KG1 (cell line): ENCODE measurements around the gene BMP5.

Experiments used
- DNase-seq: peaks from one replicate; lab custom pipeline; 2025; lab: John Stamatoyannopoulos, UW

The BMP5 gene

DNA sequence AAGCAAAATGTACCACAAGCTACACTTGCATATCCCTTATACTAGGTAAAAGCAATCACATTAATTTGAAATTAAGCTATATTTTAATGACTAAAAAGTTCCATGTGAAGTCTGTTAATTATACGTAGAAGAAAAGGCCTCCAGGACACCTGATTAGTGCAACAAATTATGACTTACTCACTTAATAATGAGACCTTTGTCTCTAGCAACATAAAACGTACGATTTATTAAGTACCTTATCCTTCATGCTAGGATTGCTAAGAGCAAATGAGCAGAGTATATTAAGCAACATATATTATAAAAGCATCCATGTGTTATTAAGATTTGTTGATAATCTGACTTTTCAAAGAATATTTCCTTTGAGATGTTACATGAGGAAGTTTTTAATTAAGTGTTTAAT, 2.5 kb downstream of the BMP5 start:
- no peak for DNase-seq

DNA sequence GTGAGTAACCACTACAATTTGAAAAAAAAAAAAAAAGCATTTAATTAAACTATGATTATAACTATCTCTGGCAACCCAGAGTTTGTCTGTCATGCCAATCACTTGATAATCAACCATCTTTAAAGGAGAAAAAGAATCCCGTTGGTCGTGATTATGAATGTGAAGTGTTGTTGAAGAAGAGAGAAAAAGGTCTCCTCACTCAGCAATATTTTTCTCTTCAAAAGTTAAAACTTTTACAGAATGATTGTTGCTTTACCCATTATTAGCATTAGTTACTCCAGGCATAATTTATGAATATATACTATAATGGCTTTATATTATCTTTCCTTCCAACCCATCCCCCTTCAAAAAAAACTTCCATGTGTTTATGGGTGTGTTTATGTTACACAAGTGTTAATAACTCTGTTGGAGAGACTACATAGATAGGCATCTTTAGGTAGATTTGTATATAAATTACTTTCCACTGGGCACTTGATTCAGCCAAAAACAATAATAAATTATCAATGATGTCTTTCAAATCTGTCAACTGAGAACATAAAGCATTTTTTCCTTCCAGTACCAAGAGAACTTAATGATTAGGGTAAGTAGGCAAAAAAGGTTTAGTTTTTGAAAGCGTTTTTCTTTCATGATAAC, 5.1 kb downstream of the BMP5 start:
- no peak for DNase-seq

DNA sequence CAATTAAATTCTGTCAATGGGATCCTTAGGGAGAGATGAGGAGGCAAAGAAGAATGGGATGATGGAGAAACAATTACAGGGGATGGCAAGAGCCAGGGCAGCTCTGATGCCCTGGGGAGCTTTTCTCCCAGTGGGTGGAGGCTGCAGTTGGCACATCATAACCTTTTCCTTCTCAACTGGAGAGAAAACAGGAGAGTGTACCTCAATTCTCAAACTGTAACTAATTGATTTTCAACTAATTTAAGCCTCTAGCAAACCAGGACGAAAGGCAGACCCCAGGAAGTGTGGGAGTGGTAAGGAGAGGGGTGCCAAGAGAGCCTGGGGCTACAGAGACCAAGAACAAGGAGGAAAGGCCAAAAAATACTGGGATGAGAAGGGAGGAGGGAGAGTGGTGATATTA, 5.7 kb downstream of the BMP5 start:
- DNase-seq: no peak

DNA sequence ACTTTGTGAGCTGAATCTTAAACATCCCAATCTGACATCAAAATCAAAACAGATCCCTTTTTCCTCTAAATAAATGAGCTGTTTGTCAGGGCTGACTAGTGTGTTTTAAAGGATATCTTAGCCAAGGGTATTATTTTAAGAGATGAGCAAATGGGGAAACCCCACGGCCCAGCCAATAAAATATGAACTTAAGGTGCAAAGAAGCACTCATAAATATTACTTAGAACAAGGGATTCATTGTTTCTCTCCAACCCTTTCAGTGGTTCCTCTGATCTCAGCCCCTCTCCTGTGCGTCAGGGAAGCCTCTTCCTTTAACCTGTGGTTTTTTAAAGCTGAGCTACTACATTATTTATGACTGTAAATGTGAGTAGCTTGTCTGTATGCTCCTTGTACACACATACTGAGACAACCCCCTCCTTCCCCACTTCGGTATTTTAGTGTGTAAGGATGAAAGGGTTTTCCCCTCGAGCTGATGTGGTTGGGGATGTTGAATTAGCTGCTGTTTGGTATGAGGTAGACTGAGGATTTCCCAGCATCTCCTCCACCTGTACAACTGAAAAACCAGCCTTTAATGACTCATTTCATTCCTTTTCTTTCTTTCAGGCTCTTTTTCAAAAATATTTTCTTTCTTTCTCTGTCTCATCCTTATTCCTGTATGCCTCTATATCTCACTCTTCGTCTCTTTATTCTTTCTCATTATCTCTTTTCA, 6.5 kb downstream of the BMP5 start:
- no peak for DNase-seq

DNA sequence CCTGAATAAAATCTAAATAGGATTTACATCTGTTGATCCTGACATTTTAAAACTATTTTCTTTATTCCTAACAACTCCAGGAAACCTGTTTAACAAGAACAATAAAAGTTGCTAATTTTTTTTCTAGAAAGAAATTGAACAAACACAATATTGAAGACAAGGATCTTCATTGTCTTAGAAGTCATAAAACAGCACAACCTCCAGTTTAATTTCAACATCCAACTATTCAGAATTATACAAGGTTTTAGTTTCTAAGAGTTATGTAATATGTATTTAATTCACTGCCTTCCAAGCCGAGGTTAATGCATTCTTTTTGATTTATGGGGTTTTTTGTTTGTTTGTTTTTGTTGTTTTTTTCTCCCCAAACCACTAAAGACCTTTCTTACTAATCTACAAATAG, 7.2 kb downstream of the BMP5 start:
- no peak for DNase-seq

DNA sequence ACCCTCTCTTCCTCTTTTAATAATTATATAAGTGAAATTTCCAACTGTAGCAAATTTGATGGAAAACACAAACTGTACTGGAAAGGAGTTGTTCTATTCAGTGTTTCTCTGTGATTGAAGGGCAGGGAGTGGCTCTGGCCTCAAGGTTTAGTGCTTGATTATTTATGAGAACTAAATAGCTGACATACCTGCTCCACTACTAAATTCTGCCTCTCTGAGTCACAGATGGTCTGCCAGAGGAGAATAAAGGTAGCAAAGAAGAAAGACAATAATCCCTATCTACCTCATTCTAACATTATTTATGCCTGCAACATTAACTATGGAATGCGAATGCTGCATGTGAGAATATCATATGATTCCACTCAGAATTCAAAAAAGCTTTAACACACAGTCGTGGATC, 9.3 kb downstream of the BMP5 start:
- no peak for DNase-seq

DNA sequence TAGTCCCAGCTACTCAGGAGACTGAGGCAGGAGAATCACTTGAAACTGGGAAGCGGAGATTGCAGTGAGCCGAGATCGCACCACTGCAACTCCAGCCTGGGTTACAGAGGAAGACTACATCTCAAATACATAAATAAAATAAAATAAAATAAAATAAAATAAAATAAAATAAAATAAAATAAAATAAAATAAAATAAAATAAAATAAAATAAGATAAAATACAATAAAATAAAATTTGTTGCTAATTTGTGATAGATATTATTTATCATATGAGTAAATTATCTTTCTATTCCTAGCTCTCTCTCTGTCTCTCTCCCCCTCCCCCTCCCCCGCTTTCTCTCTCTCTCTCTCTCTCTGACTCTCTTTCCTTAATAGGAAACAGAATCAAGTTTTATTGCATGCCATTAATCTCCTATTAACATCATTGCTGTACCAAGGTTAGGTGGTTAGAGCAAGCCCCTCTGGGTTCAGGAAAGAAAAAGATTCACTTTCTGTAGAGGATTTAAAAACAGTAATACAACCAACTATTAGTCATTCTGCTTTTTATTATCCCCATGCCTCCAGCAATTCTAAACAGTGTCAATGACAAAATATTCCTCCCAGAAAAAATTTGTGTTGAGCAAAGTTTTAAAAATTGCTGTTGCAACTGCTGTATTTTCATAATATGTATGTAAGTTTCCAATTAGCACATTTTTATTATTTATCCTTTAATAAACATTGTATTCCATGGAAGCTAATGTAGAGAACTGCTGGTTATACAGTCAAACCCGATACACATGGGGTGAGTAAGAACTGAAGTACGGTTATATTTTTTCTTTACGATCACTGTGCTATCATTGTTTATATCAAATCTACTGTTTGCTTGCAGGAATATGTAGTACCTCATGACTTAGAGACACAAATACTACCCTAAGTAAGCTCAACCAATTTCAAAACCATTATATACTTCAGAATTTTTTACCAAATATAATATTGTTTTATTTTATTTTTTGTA, 22.1 kb downstream of the BMP5 start:
- no peak for DNase-seq

DNA sequence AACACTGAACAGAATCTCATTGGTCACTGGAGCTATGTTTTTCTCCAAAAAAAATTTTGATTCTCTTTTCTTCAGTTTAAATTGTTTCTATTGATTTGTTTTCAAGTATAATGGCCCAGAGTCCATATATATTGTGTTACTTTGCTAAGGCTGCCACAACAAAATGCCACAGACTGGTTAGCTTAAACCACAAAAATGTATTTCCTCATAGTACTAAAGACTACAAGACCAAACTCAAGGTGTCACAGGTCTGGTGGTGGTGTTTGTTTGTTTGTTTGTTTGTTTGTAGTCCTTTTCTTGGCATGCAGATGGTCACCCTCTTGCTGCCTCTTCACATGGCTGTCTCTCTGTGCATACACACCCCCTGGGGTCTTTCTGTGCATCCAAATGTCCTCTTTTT, 34.0 kb downstream of the BMP5 start:
- no peak for DNase-seq

DNA sequence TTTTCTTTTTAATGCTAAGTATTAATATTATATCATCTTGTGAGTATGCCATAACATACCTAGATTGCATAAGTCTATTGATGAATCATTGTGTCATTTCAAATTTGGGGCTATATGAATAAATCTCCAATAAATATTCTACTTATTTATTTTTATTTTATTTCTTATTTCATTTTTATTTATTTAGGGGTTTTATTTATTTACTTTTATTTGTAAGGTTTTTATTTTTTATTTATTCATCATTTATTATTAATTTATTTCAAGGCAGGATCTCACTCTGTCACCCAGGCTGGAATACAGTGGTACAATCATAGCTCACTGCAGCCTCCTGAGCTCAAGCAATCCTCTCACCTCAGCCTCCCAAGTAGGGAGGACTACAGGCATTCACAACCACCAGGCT, 36.3 kb downstream of the BMP5 start:
- DNase-seq: no peak

DNA sequence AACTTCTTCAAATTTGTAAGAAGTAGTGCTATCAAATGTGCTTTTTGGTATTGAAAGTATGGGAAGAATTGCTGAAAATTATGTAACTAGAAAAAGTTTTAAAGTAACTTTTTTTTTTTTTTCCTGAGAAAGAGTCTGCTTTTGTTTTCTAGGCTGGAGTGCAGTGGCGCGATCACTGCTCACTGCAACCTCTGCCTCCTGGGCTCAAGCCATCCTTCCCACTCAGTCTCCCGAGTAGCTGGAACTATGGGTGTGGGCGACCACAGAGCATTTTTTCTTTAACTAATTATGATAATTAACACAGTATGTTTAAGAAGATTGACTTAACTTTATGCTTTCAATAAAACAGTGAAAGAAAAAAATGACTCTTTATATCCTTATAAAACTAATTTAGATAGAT, 38.4 kb downstream of the BMP5 start:
- no peak for DNase-seq

DNA sequence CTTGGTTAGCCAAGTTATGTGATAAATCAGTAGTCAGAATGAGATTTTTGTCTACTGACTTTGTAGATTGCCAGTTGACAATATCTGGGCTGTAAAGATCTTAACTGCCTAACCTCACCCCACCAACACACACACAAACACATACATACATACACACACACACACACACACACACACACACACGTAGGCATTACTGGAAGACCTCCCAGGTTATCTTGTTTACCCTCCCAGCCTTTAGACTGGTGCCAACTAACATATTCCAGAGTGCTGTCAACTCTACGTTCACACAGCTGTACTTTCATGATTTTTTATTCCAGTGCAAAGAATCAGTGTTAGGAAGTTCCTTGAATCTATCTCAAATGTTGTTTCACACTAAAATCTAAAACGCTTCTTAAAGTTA, 38.9 kb downstream of the BMP5 start:
- DNase-seq: no peak

DNA sequence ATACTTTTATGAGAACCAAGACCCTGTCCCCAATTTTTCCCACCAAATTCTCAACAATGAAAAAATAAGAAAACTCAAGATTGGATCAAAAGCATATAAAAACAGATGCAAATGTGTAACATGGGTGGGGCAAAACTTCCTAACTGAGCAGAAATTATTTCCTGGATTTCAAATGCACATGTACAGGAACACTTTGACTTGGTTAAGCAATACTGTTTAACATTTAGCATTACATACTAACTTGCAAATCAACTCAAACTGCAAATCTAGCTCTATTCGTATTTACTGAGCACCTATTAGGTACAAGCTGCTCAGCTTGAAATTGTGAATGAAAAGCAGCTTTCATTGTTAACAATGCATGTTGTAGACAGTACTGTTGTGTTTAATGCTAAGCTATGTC, 40.2 kb downstream of the BMP5 start:
- no peak for DNase-seq

DNA sequence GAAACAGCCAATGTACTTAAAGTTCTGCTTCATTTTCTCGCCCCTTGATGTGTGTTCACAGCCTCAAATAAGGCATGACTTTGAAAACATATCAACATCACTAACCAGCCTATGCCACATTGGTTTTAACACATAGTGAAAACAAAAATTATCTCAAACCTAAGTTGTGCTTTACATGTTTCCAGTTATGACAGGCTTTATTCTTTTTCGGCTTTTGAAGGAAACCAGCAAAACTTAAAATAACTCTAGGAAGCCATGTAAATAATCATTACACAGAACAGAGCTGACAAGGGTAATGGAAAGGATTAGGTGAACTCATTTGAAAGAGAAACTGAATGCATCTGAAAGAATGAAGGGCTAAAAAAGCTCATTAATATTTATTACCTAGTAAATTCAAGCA, 42.1 kb downstream of the BMP5 start:
- DNase-seq: no peak

DNA sequence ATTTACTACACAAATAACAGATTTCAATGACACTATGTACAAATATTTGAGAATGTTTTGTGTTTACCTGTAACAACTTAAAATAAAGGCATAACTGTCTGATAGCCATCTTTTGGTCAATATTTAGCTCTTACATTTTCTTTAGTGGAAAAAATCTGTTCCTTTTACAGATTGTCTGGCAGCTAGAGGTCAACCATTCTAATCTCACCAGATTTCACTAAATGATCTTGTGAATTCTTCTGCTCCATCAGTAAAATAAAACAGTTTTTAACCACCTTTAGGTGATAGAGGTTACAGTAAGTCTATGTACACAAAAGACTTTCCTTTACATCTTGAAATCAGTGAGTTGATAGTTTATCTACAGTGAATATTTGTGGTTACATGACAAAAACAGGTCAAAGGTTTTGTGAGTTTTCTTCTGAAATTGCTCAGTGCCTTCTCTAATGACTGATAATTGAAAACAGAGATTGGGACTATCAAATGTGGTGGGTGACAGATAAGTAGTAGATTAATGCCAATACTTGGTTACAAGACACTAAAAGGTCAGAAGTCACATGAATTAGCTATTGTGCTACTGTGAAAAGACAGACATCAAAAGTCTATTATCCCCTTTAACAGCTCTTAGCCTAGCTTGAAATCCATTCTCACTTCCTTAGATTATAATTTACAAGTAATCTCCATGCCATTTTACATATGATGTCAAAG, 47.4 kb downstream of the BMP5 start:
- no peak for DNase-seq

DNA sequence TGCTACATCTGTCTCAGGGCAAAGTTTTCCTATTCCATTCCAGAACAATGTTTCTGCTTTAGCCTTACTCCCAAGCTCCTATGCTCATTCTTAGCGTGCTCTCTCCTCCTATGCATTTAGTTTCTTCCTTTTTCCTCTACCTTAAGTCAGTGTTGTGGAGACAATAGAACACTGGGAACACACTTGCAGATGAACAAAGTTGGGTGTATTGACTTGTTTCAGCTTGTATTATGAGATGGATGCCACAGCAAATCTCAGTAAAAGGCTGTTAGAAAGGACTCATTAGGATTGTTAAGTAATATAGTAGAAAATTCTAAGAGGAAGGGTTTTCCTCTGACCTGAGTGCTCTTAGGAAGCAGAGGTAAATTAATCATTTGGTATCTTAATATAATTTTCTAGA, 48.4 kb downstream of the BMP5 start:
- no peak for DNase-seq

DNA sequence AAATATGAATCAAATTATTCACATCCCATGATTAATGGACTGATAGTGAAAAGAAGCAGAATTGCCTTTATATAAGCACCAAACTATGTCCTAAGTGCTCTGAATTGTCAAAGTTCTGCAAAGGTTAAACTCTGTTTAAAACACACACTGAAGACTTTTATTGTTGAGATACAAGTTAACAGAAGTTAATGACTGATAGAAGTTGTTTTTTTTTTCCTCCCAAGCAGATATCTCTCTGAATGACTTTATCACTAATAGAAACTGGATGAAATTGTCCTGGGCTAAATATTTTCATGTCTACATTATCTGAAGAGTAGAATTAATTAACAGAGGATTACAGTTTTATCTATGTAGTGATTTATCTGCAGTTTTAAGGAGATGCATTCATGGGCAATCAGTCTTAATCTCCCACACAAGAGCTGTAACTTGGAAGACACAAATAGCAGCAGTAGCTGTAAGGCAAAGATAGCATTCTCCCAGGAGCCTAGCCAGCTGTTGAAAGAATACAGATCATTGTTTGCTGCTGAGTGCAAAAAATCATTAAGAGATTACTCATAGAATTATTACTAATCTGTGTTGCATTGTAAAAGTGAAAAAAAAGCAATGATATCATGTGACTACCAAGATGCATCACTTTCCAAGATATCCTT, 49.9 kb downstream of the BMP5 start:
- no peak for DNase-seq

DNA sequence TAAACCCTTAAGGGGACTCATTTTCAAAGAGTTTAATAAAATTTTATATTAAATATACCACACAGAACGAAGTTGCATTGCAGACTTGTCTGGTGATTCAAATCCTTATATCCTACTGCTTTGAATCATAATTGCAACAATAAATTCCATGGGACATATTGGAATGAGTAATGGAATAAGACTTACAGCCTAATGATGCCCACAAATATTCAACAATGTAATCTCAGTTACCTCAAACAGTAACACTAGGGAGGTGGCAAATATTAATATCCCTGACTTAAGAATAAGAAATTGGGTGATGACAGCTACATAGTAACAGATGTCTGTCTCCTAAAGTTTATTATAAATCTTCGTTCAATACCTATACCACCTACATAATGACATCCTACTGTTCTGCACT, 52.6 kb downstream of the BMP5 start:
- no peak for DNase-seq

DNA sequence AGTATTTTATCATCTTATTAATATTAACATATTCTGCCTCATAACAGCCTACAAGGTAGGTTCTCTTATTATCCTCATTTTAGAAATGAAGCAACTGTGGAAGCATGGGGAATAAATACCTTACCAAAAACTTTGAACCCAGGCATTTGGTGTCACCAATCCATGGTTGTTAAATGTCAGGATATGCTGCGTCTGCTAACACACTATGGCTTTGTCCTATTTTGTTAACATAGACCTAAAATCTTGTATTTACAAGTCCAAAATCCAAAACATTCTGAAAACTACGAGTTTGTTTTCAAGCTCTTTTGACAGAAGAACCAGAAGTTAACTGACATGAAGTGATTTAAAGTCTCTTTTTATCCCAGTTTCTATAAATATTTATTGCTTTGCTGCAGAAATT, 53.4 kb downstream of the BMP5 start:
- no peak for DNase-seq

DNA sequence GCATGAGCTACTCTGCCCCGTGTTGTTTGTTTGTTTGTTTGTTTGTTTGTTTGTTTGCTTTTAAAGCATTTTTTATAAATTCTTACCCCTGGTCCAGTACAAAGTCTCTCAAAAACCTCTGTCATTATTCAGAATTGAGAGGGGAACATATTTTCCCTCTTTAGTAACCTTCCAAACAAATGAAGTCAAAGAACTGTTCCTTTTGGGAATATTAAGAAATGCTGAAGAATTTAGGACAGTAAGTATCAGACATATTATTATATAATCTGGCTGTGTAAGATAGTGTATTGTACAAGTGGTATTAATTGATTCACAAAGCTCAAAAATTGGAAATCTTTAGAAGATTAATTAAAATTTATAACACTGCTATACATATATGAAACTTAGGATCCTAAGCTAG, 54.7 kb downstream of the BMP5 start:
- DNase-seq: no peak

DNA sequence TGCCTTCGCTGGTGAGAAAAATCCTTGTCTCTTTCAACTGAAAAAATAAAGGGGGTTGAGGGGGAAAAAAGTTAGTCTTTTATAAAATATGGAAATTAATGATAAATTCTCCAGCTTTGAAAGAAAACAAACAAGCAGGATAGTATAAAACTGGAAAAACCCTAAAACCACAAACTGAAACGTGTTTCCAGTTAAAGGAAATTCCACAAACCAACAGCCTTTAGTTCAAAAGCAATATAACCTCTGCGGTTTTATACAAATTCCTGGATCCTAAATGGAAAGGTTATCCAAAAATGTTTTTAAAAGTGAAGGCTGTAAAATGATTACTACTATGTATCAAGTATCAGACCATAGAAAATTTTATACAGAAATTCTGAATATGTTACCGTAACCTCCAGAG, 55.6 kb downstream of the BMP5 start:
- no peak for DNase-seq

DNA sequence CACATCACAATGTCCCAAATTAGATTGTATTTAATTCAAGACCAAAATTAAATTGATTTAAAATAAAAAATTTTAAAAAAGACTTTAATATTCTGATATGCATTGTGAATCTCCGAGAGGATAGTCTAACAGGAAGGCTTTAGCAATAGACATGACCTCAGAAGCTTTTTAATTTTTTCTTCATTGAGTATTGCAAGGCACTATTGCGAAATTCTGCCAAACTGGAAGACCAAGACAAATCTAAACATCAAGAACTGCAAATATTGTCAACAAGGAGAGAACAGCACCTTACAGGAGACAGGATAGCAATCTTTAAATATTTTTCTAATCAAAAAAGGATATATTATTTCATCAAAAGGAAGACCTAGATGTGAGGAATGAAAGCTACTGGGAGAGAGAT, 56.9 kb downstream of the BMP5 start:
- DNase-seq: no peak

DNA sequence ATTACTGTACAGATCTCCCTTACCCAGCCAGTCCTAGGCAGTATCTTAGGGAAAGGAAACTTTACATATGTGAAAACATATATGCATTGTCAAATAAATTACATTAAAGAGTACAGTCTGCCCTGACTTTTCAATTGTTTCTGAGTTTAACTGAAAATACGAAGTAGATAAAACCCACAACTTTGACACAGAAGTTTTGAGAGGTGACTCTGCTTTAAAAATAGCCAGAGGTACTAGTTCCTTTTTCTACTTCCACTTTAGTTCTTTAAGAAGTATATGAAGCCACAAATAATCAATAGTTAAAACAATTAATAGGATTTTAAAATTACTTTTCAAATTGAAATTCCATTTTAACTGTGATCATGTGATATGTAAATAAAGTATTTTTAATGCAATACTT, 62.9 kb downstream of the BMP5 start:
- no peak for DNase-seq
